Measurements from ENCODE around the gene CCK.

Gene CCK

GRCh38 chr3:42225486-42226363, 40.3 kb downstream of the CCK start:
- Histone ChIP-seq H3K36me3 (peaks cover 13 to 40% (median 33%) of the 10 kb centered on the region in 3 donors), H3K4me3 (no peak overlapping the region), H3K4me1 (peaks cover 0 to 19% (median 10%) of the 10 kb centered on the region in 4 donors), H3K27me3 (no peaks in the 10 kb centered on the region), H3K9me3 (no peaks in the 10 kb centered on the region), H3K27ac (no peak overlapping the region)
- no peak for DNase-seq
- intact Hi-C loops (cut with DNase I; ENCODE audit: low total_unique reads), result no loop called here
- no peak for TF ChIP-seq CTCF (IDR thresholded peaks at IDR 0.05)

GRCh38 chr3:42224658-42225421, 41.1 kb downstream of the CCK start:
- H3K36me3 ChIP-seq, result peaks cover 13 to 46% (median 42%) of the 10 kb centered on the region in 3 donors
- H3K4me1 ChIP-seq, result peaks cover 0 to 10% (median 2%) of the 10 kb centered on the region in 4 donors
- intact Hi-C loops (cut with DNase I; ENCODE audit: low total_unique reads), result no loop called here
- H3K4me3 ChIP-seq, result no peak overlapping the region
- H3K27me3 ChIP-seq, result no peaks in the 10 kb centered on the region
- H3K9me3 ChIP-seq, result no peaks in the 10 kb centered on the region
- no peak overlapping the region for H3K27ac ChIP-seq
- no peak for DNase-seq
- TF ChIP-seq CTCF (IDR thresholded peaks at IDR 0.05), result no peak

- intact Hi-C loops (cut with DNase I; ENCODE audit: low total_unique reads), result no loop called here
- H3K4me3 ChIP-seq, result no peak overlapping the region
- no peaks in the 10 kb centered on the region for H3K9me3 ChIP-seq
- no peaks in the 10 kb centered on the region for H3K27me3 ChIP-seq
- peaks cover 13 to 50% (median 48%) of the 10 kb centered on the region in 3 donors for H3K36me3 ChIP-seq
- peaks cover 0 to 7% (median 2%) of the 10 kb centered on the region in 4 donors for H3K4me1 ChIP-seq
- H3K27ac ChIP-seq, result no peak overlapping the region
- no peak for DNase-seq
- no peak for TF ChIP-seq CTCF (IDR thresholded peaks at IDR 0.05)
Observed at GRCh38 chr3:42224178-42224577, 41.8 kb downstream of the CCK start.

GRCh38 chr3:42222942-42223693, 42.9 kb downstream of the CCK start:
- Histone ChIP-seq H3K36me3 (peaks cover 13 to 58% (median 50%) of the 10 kb centered on the region in 3 donors), H3K4me1 (peaks cover 0 to 7% (median 2%) of the 10 kb centered on the region in 4 donors), H3K27me3 (no peaks in the 10 kb centered on the region), H3K9me3 (no peaks in the 10 kb centered on the region), H3K4me3 (no peak overlapping the region), H3K27ac (no peak overlapping the region)
- no peak for TF ChIP-seq CTCF (IDR thresholded peaks at IDR 0.05)
- intact Hi-C loops (cut with DNase I; ENCODE audit: low total_unique reads), result no loop called here
- DNase-seq, result no peak

GRCh38 chr3:42220436-42221121, 45.4 kb downstream of the CCK start:
- H3K36me3 ChIP-seq, result peaks cover 13 to 69% (median 52%) of the 10 kb centered on the region in 3 donors
- no peak overlapping the region for H3K27ac ChIP-seq
- H3K9me3 ChIP-seq, result no peaks in the 10 kb centered on the region
- no peak overlapping the region for H3K4me3 ChIP-seq
- intact Hi-C loops (cut with DNase I; ENCODE audit: low total_unique reads), result no loop called here
- H3K27me3 ChIP-seq, result no peaks in the 10 kb centered on the region
- DNase-seq, result no peak
- peaks cover 0 to 7% (median 2%) of the 10 kb centered on the region in 4 donors for H3K4me1 ChIP-seq
- TF ChIP-seq CTCF (IDR thresholded peaks at IDR 0.05), result no peak

Measured in tibial artery (tissue), 4 donors.